ENCODE results near the gene PSME2. TPM values are rescaled to one million over a fixed set of nuclear protein-coding genes. Genes with fewer than 3 reads are reported as not detected.
A peak's percentile ranks its signal among the peaks of the same experiment; 100 is the strongest.

Gene PSME2
- total and polyA plus RNA-seq, 2 donors (not counting 3 experiments of a cell fraction or from before 2014, with no cell fraction given): 66.5 to 126 TPM

GRCh38 chr14:24123424-24124417 lies 22.7 kb downstream of the PSME2 start:
- H3K27ac ChIP-seq (ENCODE audit: insufficient read depth, low read depth, low read length): no peak overlapping the region
- no peak for DNase-seq (ENCODE audit: low read depth, low spot score)
- no peaks in the 10 kb centered on the region for H3K9me1 ChIP-seq (replicated peaks; ENCODE audit: control insufficient read depth, extremely low read depth, insufficient read depth, low read length)
- H4K20me1 ChIP-seq (replicated peaks; ENCODE audit: control insufficient read depth, extremely low read depth, insufficient read depth, low read length): no peaks in the 10 kb centered on the region
- no peak overlapping the region for H3K4me2 ChIP-seq (ENCODE audit: insufficient read depth, low read length)
- no peak overlapping the region for H3K9ac ChIP-seq (replicated peaks; ENCODE audit: extremely low read depth, insufficient read depth, low read length)
- no peak for FAIRE-seq
- no peak overlapping the region for H2AFZ ChIP-seq (ENCODE audit: low read depth, low read length)
- TSS peak; percentile 31 for BruUV-seq (replicated peaks)
- ChIA-PET CTCF (interaction anchor here (1.3 to 1.4 kb wide), 1 partner anchor 37 kb away, joined by 3 to 5 read pairs; the partner anchor contains the start of gene IRF9), POLR2A (interaction anchor here (1.2 kb wide), 1 partner anchor 9 kb away, joined by 3 read pairs; no protein-coding TSS in a partner anchor)
- no peak for TF ChIP-seq CTCF (IDR thresholded peaks at IDR 0.05; ENCODE audit: extremely low read depth in 1 of 2, insufficient read depth in 1 of 2, low read depth in 1 of 2, low read length in 2 of 2)
- TF ChIP-seq FOS (IDR thresholded peaks at IDR 0.05; ENCODE audit: borderline replicate concordance, insufficient read depth, low read length): no peak
- no peak for TF ChIP-seq MYC (IDR thresholded peaks at IDR 0.05; ENCODE audit: low read depth, low read length)
- no peak for TF ChIP-seq EZH2 (IDR thresholded peaks at IDR 0.05; ENCODE audit: borderline replicate concordance, low read depth, low read length, severe bottlenecking)
- TF ChIP-seq GATA2 (IDR thresholded peaks at IDR 0.05; ENCODE audit: insufficient read depth, insufficient read length, low read depth, low read length): no peak
- TF ChIP-seq MAX (IDR thresholded peaks at IDR 0.05; ENCODE audit: insufficient read depth, insufficient read length): no peak
- H3K4me1 ChIP-seq (ENCODE audit: control insufficient read depth, extremely low read depth, insufficient read depth, low read length): no peaks in the 10 kb centered on the region
- dilution Hi-C loops (cut with MboI; ENCODE audit: extremely low pct_ligation_motif_present, low sequenced_read_pairs): no loop called here
- peaks cover 7 to 31% of the 10 kb centered on the region in 2 experiments for H3K36me3 ChIP-seq (ENCODE audit: control insufficient read depth in 2 of 2, extremely low read depth in 1 of 2, insufficient read depth in 2 of 2, low read length in 2 of 2)
- intact Hi-C loops (cut with micrococcal nuclease): no loop called here
- H3K9me3 ChIP-seq (replicated peaks; ENCODE audit: control insufficient read depth, insufficient read depth, low read length): no peaks in the 10 kb centered on the region
- no peaks in the 10 kb centered on the region for H3K79me2 ChIP-seq (ENCODE audit: control insufficient read depth, insufficient read depth, low read length)
- no peak overlapping the region for H3K4me3 ChIP-seq (replicated peaks in 1 of 3; ENCODE audit: insufficient read depth in 1 of 3, low read depth in 1 of 3, low read length in 3 of 3)
- no peaks in the 10 kb centered on the region for H3K27me3 ChIP-seq (ENCODE audit: control insufficient read depth in 2 of 2, insufficient read depth in 2 of 2, low read length in 2 of 2)
